ENCODE results near the gene CACHD1. TPM values are rescaled to one million over a fixed set of nuclear protein-coding genes. Genes with fewer than 3 reads are reported as not detected.

Gene CACHD1
- total and polyA plus RNA-seq, 2 of the 8 experiments (the other 6 are each of a cell fraction or from before 2014, with no cell fraction given) = 22.2 to 42.5 TPM

- TF ChIP-seq SAP30 (IDR thresholded peaks at IDR 0.05; ENCODE audit: insufficient read depth, insufficient replicate concordance, low read length) = no peak
Measured at GRCh38 chr1:64440183-64440826, 29.6 kb upstream of the CACHD1 start (continued).

Measured in H1 (cell line).